Activated T-cell treated with anti-CD3 and anti-CD28 coated beads, Interleukin-2, amount 50 U/mL, for 24 hours (primary cell): Measurements from ENCODE around the gene PFN3.

ENCODE experiments used
- DNase-seq: peaks from one replicate; pipeline ENCODE4 v3.0.0-alpha.2; 2020
- H3K27ac Mint-ChIP-seq: 2 replicates; pipeline ENCODE4 v1.8.0; 2020; ENCODE audit warnings: mild to moderate bottlenecking, mixed read lengths
- H3K27me3 Mint-ChIP-seq: 2 replicates; pipeline ENCODE4 v1.8.0; 2020; ENCODE audit warnings: mixed read lengths
- H3K36me3 Mint-ChIP-seq: 2 replicates; pipeline ENCODE4 v1.8.0; 2020; ENCODE audit warnings: low read depth, mixed read lengths
- H3K4me1 Mint-ChIP-seq: 2 replicates; pipeline ENCODE4 v1.8.0; 2020; ENCODE audit warnings: low read depth, mixed read lengths
- H3K4me3 Mint-ChIP-seq: 2 replicates; pipeline ENCODE4 v1.8.0; 2020; ENCODE audit warnings: mild to moderate bottlenecking, moderate library complexity, mixed read lengths
- H3K9me3 Mint-ChIP-seq: 2 replicates; pipeline ENCODE4 v1.8.0; 2020; ENCODE audit warnings: mixed read lengths

Gene PFN3

GRCh38 chr5:177351392-177352329 lies 48.8 kb downstream of the PFN3 start, which contains the start of gene LMAN2:
Gene LMAN2, minus strand, starts transcription at chr5:177351668. Its CDS starts 21 bp downstream, at chr5:177351647.
- DNase-seq, result peak; percentile 93
- peaks cover 44% of the 10 kb centered on the region for H3K36me3 Mint-ChIP-seq
- peaks cover 8% of the 10 kb centered on the region for H3K9me3 Mint-ChIP-seq
- peak within 1 kb of the TSS; percentile 99 for H3K4me3 Mint-ChIP-seq
- H3K27me3 Mint-ChIP-seq, result no peaks in the 10 kb centered on the region
- peak within 1 kb of the TSS; percentile 100 for H3K27ac Mint-ChIP-seq
- H3K4me1 Mint-ChIP-seq, result peaks cover 60% of the 10 kb centered on the region

DNA sequence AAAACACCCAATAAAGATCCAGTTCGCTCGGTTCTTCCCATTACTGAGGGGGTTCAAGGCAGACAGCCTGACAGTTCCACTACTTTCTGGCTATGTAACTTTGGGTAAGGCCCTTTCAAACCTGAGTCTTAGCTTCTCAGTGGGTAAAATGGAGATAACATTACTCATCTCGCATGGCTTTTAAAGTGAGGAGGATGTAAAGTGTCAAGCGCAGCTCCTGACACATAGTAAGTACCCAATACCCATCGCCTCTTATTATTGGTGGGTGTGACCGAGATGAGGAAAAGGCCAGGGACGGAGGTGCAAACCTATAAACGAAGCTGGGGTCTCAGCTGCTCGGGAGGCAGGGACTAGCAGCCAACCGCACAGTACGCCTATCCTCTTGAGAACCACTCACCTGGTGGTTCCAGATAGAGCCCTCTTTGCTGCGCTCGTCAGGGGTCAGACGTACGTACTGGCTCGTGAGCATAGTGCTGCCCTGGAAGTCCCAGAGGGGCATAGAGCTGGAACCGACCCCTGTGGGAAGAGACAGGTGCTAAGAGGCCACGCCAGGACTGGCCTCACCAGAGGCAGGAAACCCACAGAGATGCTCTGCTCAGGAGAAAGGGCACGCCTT lies 49.6 kb downstream of the PFN3 start:
- Mint-ChIP-seq H3K9me3 (peaks cover 8% of the 10 kb centered on the region), H3K27me3 (no peaks in the 10 kb centered on the region), H3K4me3 (peak overlapping the region; percentile 99), H3K36me3 (peaks cover 51% of the 10 kb centered on the region), H3K27ac (peak overlapping the region; percentile 100), H3K4me1 (peaks cover 60% of the 10 kb centered on the region)
- no peak for DNase-seq
